ENCODE results near the gene DMRTC2. TPM values are rescaled to one million over a fixed set of nuclear protein-coding genes. Genes with fewer than 3 reads are reported as not detected.
"Not testable (repeated sequence)": the region's sequence is repeated elsewhere in the genome, so short reads cannot be mapped to it uniquely, and the experiment has no call there.

The DMRTC2 gene
- total RNA-seq, 2 donors from 2014 or later, result not detected

DNA sequence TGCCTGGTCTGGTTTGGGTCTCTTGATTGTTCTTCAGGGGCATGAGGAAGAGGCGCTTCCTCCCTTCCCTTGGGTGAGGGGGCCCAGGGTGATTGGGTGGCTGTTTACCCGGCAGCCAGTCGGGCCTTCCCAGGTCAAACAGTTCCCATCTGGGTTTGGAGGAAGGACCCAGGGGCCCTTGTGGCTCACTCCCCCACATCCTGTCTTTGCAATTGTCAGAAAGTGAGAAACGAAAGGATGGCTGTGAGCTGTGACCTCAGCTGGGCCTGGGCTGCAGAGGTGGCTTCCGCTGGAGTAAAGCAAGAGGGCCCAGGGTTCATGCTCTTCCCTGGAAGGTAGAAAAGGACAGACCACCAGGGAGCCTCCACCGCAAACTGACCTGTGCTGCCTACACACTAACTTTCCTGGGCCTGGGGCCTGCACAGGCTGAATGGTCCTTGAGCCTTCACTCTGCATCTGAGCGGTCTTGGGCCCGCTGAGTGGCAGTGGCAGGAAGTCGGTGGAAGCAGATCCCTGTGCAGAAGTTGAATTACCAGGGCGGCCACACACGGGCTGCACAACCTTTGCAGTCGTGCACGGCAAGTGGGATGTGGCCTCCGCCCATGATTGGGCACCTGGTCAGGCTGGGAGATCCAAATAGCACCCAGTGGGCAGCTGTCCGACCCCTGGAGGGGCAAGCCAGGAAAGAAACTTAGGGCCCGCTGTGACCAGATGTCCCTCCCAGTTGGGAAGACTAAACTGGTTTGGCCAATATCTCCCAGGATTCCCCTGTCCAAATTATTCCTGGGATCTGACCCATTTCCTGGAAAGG, 26.9 kb downstream of the DMRTC2 start:
- Mint-ChIP-seq H3K27ac (peak overlapping the region; percentile 98), H3K9me3 (no peaks in the 10 kb centered on the region), H3K27me3 (no peaks in the 10 kb centered on the region), H3K36me3 (ENCODE audit: low read depth) (peaks cover 66% of the 10 kb centered on the region), H3K4me1 (peaks cover 43% of the 10 kb centered on the region), H3K4me3 (peak overlapping the region; percentile 84)
- peak; percentile 84 for ATAC-seq (replicated peaks)

DNA sequence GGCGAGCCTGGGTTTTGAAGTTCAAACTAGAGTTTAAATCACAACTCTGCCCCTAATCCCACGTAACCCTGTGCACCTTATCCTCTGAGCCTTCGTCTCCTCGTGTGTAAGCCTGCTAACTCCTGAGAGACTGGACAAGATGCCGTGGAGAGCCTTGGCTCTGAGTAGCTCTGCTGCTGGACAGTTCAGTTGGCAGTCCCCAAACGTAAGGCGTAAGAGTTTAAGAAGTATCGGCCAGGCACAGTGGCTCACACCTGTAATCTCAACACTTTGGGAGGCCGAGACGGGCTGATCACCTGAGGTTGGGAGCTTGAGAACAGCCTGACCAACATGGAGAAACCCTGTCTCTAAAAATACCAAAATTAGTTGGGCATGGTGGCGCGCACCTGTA, 27.5 kb downstream of the DMRTC2 start:
- ATAC-seq (replicated peaks), result no peak
- Mint-ChIP-seq H3K36me3 (ENCODE audit: low read depth) (peaks cover 60% of the 10 kb centered on the region), H3K9me3 (no peaks in the 10 kb centered on the region), H3K4me1 (peaks cover 45% of the 10 kb centered on the region), H3K4me3 (peak overlapping the region; percentile 84), H3K27me3 (no peaks in the 10 kb centered on the region), H3K27ac (no peak overlapping the region)

DNA sequence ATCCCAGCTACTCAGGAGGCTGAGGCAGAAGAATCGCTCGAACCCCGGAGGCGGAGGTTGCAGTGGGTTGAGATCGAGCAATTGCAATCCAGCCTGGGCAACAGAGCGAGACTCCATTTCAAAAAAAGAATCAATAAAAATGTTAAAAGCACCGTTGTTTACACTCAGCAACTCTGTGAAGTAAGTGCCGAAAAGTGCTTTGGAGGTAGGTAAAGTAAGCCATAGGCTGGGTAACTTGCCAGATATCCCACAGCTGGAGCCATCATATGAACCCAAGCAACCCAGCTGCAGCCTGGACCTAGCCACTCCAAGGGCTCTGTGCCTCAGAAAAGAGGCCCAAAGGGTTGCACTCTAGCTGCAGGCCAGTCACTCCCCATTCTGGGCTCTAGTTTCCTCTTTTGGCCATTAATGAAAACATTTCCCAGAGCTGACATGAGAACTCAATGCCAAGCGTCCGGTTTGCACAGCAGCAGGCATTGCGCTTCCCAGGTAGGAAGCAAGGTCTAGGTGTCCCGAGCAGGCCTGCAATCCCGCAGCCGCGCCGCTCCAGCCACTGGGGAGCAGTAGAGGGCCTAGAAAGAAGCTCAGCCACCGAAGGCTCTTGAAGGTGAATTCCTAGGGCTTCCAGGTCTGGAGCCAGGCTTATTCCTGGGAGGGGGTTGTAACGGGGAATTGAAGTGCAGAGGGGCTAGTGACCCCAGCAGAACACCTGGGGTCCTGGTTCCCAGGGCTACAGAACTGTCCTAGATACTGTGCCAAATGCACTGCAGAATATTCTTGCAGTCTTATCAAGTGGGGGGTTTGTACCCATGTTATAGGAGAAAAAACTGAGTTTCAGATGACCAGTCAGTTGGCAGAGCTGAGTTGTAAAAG, 28.2 kb downstream of the DMRTC2 start:
- no peaks in the 10 kb centered on the region for H3K9me3 Mint-ChIP-seq
- peaks cover 43% of the 10 kb centered on the region for H3K4me1 Mint-ChIP-seq
- peak overlapping the region; percentile 84 for H3K4me3 Mint-ChIP-seq
- ATAC-seq (replicated peaks), result no peak
- H3K27ac Mint-ChIP-seq, result peak overlapping the region; percentile 63
- H3K36me3 Mint-ChIP-seq (ENCODE audit: low read depth), result peaks cover 53% of the 10 kb centered on the region
- H3K27me3 Mint-ChIP-seq, result no peaks in the 10 kb centered on the region

DNA sequence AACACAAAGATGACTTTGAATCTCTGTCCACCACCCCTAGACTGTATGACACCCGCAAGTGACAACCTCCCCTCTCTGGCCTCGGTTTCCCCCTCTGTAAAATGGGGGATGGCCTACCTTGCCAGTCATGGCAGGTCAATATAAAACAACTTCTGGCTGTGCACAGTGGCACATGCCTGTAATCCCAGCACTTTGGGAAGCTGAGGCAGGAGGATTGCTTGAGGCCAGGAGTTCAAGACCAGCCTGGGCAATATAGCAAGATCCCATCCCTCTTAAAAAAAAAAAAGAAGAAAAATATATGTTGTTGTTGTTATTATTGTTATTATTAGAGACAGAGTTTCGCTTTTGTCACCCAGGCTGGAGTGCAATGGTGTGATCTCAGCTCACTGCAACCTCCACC, 31.1 kb downstream of the DMRTC2 start:
- H3K4me1 Mint-ChIP-seq, result peaks cover 29% of the 10 kb centered on the region
- H3K27ac Mint-ChIP-seq, result peak overlapping the region; percentile 83
- H3K36me3 Mint-ChIP-seq (ENCODE audit: low read depth), result peaks cover 24% of the 10 kb centered on the region
- H3K9me3 Mint-ChIP-seq; ATAC-seq (replicated peaks); H3K27me3 Mint-ChIP-seq: not testable (repeated sequence)
- peak overlapping the region; percentile 65 for H3K4me3 Mint-ChIP-seq

DNA sequence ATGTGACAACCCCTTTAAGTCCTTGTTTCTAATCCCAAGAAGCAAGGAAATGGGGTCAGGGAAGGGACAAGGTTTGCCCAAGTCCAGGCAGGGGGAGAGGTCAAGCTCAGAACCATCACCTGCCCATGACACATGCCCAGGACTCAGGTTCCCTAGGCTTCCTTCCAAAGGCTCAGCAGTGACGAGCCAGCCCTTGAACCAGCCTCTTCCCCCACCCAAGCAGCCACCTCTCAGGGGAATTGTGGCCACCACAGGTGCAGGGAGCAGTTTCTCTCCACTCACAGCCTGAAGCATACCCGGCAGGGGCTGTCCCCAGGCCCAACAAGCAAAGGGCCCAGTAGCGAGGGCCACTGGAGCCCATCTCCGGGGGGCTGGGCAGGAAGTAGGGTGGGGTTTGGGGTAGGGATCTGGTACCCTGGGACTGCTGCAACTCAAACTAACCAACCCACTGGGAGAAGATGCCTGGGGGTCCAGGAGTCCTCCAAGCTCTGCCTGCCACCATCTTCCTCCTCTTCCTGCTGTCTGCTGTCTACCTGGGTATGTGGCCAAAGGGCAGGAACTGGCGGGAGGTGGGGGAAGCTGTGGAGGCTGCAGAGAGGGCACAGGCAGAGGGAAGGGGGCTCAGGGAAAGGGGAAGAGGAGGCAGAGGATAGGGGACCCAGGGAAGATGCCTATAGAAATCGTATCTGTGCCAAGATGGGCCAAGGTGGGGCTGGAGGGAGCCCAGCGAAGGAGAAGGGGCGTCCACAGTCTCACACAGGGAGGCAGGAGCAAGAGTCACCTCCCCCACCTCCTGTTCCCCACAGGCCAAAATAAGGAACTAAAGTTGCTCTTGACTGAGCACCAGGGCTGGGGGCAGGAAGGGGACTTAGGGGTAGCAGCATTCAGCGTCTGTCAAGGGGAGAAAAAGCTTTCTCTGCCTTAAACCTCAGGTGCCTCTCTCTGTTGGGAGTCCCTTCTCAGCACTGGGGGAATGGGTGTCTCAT, 32.3 kb downstream of the DMRTC2 start, which contains the start of gene CD79A:
Gene CD79A, plus strand, starts transcription at position 433 of the 986 bp plus-strand sequence. Its CDS starts 26 bp downstream, at position 459.
- Mint-ChIP-seq H3K27ac (peak within 1 kb of the TSS; percentile 83), H3K36me3 (ENCODE audit: low read depth) (peaks cover 14% of the 10 kb centered on the region), H3K4me3 (peak within 1 kb of the TSS; percentile 65), H3K27me3 (no peaks in the 10 kb centered on the region), H3K9me3 (no peaks in the 10 kb centered on the region), H3K4me1 (peaks cover 20% of the 10 kb centered on the region)
- no peak for ATAC-seq (replicated peaks)

DNA sequence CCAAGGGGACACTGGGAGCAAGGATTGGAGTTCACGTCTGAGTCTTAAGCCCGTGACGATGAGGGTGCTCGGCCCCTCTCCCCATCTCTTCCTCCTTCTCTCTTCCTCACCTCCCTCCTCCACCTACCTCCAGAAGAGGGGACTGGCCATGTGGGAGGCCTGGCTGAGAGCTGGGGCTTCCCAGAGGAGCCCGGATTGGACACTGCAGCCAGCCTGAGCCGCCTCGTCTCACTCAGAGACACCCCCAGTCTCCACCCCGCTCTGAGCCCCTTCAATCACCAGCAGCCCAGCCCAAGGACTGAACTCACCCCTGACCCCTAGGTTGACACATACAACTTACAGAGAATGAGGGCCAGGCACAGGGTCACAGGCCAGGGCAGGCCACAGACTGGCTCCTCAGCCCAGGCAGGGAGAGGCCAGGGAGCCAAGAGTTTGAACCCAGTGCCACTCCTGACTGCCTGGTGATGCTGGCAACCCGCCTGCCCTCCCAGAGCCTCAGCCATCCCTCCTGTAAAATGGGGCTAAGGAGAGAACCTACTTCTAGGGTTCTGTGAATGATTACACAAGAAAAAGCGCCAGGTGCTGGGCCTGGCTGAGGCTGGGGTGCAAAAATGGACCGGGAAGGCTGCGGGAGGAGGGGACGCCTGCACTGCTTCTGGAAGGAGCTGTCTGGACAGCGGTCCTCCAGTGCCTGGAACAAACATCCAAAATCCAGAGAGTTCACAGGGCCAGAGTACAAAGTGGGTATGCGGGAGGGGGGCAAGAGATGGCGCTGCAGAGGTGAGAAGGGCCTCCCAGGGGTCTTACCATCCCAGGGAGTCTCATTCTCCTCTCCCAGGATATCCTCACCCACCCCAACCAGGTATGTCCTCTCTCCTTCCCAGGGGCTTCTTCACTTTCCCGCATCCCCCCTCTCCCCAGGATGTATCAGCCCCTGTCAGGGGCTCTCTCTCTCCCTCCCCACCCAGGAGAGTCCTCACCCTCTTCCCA, 33.4 kb downstream of the DMRTC2 start:
- H3K36me3 Mint-ChIP-seq (ENCODE audit: low read depth), result peaks cover 11% of the 10 kb centered on the region
- peaks cover 23% of the 10 kb centered on the region for H3K4me1 Mint-ChIP-seq
- no peak for ATAC-seq (replicated peaks)
- no peak overlapping the region for H3K4me3 Mint-ChIP-seq
- H3K27me3 Mint-ChIP-seq, result no peaks in the 10 kb centered on the region
- H3K27ac Mint-ChIP-seq, result peak overlapping the region; percentile 29
- H3K9me3 Mint-ChIP-seq, result no peaks in the 10 kb centered on the region

DNA sequence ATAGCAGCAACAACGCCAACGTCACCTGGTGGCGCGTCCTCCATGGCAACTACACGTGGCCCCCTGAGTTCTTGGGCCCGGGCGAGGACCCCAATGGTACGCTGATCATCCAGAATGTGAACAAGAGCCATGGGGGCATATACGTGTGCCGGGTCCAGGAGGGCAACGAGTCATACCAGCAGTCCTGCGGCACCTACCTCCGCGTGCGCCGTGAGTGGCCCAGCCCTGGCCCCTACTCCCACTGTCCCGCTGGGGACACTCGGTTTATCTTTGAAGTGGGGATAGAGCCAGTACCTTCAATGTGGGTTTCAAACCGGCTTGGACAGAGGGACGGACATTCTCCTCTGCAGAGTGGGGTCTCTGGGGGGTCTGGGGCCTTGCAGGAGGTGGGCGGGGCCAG, 34.2 kb downstream of the DMRTC2 start:
- ATAC-seq (replicated peaks), result no peak
- Mint-ChIP-seq H3K36me3 (ENCODE audit: low read depth) (peaks cover 17% of the 10 kb centered on the region), H3K9me3 (no peaks in the 10 kb centered on the region), H3K4me1 (peaks cover 20% of the 10 kb centered on the region), H3K27ac (peak overlapping the region; percentile 29), H3K4me3 (no peak overlapping the region), H3K27me3 (no peaks in the 10 kb centered on the region)

DNA sequence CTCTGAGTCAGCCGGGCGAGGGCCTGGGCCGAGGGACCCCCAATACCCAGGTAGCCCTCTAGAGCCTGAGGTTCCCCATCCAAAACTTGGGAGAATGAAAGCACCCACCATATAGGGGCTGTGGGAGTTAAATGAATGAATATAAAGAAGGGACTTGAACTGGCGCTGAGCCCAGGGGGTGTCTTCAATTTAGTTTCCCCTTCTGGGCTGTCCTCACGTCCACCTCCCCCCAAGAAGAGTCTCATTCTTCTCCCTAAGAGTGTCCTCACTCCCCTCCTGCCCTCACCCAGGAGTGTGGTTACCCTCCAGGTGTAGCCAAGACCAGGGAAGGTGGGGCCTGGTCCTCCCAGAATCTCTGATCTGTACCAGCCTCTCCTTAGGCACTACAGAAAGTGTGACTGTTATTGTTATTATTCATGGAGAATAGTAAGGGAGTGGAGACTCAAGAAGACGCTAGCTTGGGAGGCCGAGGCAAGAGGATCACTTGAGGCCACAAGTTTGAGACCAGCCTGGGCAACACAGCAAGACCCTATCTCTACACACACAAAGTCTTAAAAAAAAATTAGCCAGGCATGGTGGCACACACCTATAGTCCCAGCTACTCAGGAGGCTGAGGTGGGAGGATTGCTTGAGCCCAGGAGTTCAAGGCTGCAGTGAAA, 35.0 kb downstream of the DMRTC2 start:
- peaks cover 20% of the 10 kb centered on the region for H3K4me1 Mint-ChIP-seq
- peaks cover 24% of the 10 kb centered on the region for H3K36me3 Mint-ChIP-seq (ENCODE audit: low read depth)
- H3K27ac Mint-ChIP-seq, result peak overlapping the region; percentile 29
- H3K27me3 Mint-ChIP-seq, result no peaks in the 10 kb centered on the region
- H3K4me3 Mint-ChIP-seq, result no peak overlapping the region
- ATAC-seq (replicated peaks), result no peak
- no peaks in the 10 kb centered on the region for H3K9me3 Mint-ChIP-seq

DNA sequence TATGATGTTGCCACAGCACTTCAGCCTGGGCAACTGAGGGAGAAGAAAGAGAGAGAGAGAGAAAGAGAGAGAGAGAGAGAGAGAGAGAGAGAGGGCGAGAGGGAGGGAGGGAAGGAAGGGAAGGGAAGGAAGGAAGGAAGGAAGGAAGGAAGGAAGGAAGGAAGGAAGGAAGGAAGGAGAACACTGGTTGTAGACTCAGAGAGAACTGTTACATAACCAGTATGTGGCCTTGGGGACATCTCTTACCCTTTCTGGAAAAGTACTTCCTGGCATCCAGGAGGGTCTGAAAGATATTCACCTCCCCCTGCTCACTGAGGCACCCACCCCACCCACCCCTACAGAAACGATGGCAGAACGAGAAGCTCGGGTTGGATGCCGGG, 35.5 kb downstream of the DMRTC2 start:
- no peak overlapping the region for H3K27ac Mint-ChIP-seq
- H3K4me1 Mint-ChIP-seq, result peaks cover 25% of the 10 kb centered on the region

DNA sequence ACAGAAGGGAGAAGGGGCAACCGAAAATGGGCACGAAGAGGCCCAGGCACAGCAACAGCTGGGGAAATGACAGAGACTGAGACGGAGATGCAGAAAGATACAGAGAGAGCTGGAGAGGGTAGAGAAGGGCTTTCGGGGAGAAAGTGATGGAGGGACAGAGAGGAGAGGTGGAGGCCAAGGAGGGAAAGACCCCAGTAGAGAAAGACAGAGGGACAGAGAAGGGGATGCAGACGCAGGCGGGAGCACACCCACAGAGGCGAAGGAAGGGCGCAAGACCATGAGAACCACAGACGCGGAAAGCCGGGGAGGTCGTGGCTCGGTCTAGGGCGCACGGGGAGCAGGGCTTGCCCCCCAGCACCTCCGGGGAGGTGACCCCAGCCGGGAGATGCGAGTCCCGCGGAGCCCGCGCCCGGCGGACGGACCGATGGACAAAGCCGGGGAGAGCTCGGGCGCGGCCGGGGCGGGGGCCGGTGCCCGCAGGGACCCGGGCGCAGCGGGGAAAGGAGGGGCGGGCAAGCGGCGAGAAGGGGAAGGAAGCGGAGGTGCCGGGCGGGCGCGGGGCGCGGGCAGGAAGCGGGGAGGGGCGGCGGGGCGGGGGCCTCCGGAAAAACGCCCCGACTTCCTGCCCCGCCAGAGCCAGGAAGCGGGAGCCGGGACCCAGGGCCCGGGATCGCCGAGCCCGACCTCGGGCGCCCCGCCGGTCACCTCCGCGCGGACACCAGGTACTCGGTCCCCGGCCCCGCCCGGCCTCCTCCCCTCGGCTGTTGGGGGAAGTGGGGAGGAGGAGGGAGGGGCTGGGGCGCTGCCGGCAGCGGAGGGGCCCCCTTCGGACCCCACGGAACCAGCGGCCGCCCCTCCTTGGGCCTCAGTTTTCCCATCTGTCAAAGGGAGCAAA, 38.0 kb downstream of the DMRTC2 start, which contains the start of gene ARHGEF1:
Gene ARHGEF1, plus strand, starts transcription at position 617 of the 895 bp plus-strand sequence. CDS start 4,899 bp downstream, outside the sequence.
- no peak for ATAC-seq (replicated peaks)
- H3K36me3 Mint-ChIP-seq (ENCODE audit: low read depth), result peaks cover 52% of the 10 kb centered on the region
- peak within 1 kb of the TSS; percentile 84 for H3K27ac Mint-ChIP-seq
- H3K4me3 Mint-ChIP-seq, result peak within 1 kb of the TSS; percentile 82
- no peaks in the 10 kb centered on the region for H3K9me3 Mint-ChIP-seq
- no peaks in the 10 kb centered on the region for H3K27me3 Mint-ChIP-seq
- H3K4me1 Mint-ChIP-seq, result peaks cover 29% of the 10 kb centered on the region

More for the DNA sequence above, 35.5 kb downstream of the DMRTC2 start:
- no peaks in the 10 kb centered on the region for H3K9me3 Mint-ChIP-seq
- H3K27me3 Mint-ChIP-seq, result no peaks in the 10 kb centered on the region
- H3K36me3 Mint-ChIP-seq (ENCODE audit: low read depth), result peaks cover 29% of the 10 kb centered on the region
- no peak overlapping the region for H3K4me3 Mint-ChIP-seq
- no peak for ATAC-seq (replicated peaks)

DNA sequence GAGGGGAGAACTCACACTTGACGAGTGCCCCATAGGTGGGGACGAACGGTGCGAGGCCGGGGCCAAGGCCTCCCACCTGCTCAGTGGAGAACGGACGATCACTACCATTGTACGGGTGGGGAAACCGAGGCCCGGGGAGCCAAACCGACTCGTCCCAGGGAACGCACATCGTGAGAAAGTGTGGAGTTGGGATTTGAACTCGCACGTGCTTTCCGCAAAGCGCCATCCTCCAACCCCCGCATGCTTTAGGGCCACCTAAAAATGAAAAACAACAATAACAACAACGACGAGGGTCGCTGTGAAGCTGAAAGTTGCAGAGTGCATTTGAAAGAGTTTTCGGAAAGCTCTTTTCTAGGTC, 38.6 kb downstream of the DMRTC2 start:
- H3K36me3 Mint-ChIP-seq (ENCODE audit: low read depth), result peaks cover 58% of the 10 kb centered on the region
- H3K9me3 Mint-ChIP-seq, result no peaks in the 10 kb centered on the region
- H3K4me3 Mint-ChIP-seq, result peak overlapping the region; percentile 80
- peak overlapping the region; percentile 83 for H3K27ac Mint-ChIP-seq
- no peak for ATAC-seq (replicated peaks)
- no peaks in the 10 kb centered on the region for H3K27me3 Mint-ChIP-seq
- peaks cover 35% of the 10 kb centered on the region for H3K4me1 Mint-ChIP-seq

Measured in activated T-helper 17 cell treated with anti-CD3 and anti-CD28 coated beads, Interleukin-2, amount 50 U/mL, for 72 hours (primary cell).